Left ventricle myocardium inferior (tissue), 1 donor: ENCODE measurements around the gene OLIG3. TPM values are rescaled to one million over a fixed set of nuclear protein-coding genes. Genes with fewer than 3 reads are reported as not detected.

Experiments
- DNase-seq: peaks from one replicate; pipeline ENCODE4 v3.0.0-alpha.2; 2020
- H3K27ac ChIP-seq: fragments of 200-600 bp; replicated peaks from 2 replicates; pipeline ENCODE4 v1.8.0; 2021
- H3K27me3 ChIP-seq: fragments of 200-600 bp; 2 replicates; pipeline ENCODE4 v1.8.0; 2021; ENCODE audit warnings: low read depth
- H3K36me3 ChIP-seq: fragments of 200-600 bp; 2 replicates; pipeline ENCODE4 v1.8.0; 2021
- H3K4me1 ChIP-seq: fragments of 200-600 bp; 2 replicates; pipeline ENCODE4 v1.8.0; 2021
- H3K4me3 ChIP-seq: fragments of 200-600 bp; 2 replicates; pipeline ENCODE4 v1.8.0; 2021; ENCODE audit warnings: mild to moderate bottlenecking, moderate library complexity
- H3K9me3 ChIP-seq: fragments of 200-600 bp; replicated peaks from 2 replicates; pipeline ENCODE4 v1.8.0; 2021
- intact Hi-C: fragments of 100-400 bp; cut with micrococcal nuclease; formaldehyde crosslinking; loops from one replicate; pipeline ENCODE4 v1.11.0; 2022
- total RNA-seq: library from RNA; stranded (reverse); fragmentation: NEBNext Ultra II Directional; extraction: Animal tissue kit (Norgen Biotek cat#: 25700); gene quantifications from one replicate; pipeline ENCODE4 v1.2.1, GENCODE V29; 2021
- TF ChIP-seq, protein P1 (sequence below): fragments of 200-600 bp; IDR thresholded peaks from 2 replicates; pipeline ENCODE4 v1.8.0; 2021; ENCODE audit warnings: antibody characterized with exemption, mild to moderate bottlenecking, borderline replicate concordance
- donor health status: DM: no; HTN: yes; CAD: no; lungs with severe emphysema.

Gene OLIG3
- total RNA-seq, 1 donor from 2014 or later: not detected

DNA sequence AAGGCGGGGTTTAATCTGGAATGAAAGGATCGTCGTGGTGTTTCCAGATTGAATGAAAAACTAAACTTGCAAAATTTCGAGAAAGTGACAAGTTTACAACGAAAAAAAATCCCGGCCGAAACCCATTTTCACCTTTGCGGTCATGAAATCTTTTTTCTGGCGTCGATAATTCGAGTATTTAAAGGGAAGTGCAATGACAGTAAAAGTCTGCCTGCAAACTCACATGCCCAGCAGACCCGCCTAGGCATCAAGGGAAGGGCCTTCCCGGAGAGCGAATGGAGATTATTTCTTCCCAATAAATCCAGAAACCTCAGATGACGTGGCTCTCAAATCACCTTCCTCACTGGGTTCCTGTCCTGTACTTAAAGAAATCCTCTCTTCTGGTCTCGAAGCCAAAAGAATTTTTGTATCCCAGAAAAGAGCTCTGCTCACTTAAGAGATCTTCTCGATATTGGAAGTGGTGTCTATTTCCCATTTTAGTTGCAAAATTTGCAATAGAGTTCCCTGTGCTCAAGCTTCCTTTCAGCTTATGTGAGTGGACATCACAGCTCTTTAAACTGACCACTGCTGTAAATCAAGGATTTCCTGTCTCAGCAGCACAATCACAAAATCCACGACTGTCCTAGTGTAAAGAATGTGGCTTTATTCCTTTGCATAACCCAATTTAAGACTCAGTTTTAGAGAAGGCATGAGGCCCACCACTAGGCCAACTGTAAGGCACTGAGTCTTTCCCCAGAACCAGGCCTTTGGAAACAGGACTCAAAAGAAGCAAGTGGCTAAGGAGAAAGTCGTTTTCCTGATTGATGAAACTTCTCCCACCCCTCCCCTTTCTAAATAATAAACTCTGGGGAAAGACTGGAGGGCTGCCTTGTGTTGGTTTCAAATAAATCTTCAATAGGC, 3.9 kb downstream of the OLIG3 start:
- no peak for DNase-seq
- H3K27ac ChIP-seq: no peak overlapping the region
- no peaks in the 10 kb centered on the region for H3K9me3 ChIP-seq
- H3K36me3 ChIP-seq: no peaks in the 10 kb centered on the region
- TF ChIP-seq, protein P1, sequence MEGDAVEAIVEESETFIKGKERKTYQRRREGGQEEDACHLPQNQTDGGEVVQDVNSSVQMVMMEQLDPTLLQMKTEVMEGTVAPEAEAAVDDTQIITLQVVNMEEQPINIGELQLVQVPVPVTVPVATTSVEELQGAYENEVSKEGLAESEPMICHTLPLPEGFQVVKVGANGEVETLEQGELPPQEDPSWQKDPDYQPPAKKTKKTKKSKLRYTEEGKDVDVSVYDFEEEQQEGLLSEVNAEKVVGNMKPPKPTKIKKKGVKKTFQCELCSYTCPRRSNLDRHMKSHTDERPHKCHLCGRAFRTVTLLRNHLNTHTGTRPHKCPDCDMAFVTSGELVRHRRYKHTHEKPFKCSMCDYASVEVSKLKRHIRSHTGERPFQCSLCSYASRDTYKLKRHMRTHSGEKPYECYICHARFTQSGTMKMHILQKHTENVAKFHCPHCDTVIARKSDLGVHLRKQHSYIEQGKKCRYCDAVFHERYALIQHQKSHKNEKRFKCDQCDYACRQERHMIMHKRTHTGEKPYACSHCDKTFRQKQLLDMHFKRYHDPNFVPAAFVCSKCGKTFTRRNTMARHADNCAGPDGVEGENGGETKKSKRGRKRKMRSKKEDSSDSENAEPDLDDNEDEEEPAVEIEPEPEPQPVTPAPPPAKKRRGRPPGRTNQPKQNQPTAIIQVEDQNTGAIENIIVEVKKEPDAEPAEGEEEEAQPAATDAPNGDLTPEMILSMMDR: no peak
- peaks cover 41% of the 10 kb centered on the region for H3K4me1 ChIP-seq
- H3K27me3 ChIP-seq: peaks cover 100% of the 10 kb centered on the region
- H3K4me3 ChIP-seq: peak overlapping the region; percentile 15
- intact Hi-C loops: no loop called here

DNA sequence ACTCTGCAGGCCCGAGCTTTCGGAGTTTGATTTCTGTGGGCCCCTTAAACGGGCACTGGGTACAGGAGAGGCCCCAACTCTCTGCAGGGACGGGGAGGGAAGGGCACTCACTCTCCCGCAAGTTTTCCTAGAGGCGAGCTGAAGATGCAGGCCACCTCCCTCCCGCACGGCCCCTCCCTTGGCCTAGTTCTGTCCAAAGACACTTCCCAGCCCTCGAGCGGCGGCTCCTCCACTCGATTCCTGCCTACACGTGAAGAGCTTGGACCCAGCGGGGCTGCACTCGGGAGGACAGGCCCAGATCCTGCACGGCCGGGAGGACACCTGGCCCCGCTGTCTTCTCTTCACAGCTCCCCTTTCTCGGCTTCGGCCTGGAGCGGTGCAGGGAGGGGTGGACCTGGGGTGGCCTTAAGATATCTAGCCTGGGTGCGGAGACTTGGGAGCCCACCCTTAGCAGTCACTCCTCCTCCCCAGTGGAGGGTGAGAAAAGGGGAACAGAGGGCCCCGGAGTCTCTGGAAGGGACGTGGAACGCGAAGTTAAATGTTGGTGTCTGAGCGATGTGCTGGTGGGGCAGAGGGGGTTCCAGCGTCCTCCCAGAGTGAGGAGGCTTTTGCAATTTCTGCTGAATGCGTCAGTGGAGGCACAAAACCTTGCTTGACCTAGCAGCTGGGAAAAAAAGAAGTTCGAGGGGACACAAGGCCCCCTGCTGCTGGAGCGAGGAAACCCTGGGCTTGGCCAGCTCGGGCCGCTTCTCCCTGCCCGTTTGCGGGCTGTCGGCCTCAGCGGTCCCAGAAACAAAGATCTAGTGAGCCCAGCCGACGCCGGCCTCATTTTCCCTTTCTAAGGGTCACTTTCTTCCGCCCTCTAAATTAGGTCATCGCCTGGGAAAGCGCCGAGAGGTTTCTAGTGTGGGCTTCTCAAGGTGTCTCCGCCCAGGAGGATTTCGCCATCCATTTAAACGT, 4.9 kb downstream of the OLIG3 start:
- DNase-seq: no peak
- Histone ChIP-seq H3K27me3 (peaks cover 100% of the 10 kb centered on the region), H3K27ac (no peak overlapping the region), H3K36me3 (no peaks in the 10 kb centered on the region), H3K4me3 (peak overlapping the region; percentile 49), H3K9me3 (no peaks in the 10 kb centered on the region), H3K4me1 (peaks cover 34% of the 10 kb centered on the region)
- intact Hi-C loops: no loop called here
- TF ChIP-seq, protein P1: no peak

DNA sequence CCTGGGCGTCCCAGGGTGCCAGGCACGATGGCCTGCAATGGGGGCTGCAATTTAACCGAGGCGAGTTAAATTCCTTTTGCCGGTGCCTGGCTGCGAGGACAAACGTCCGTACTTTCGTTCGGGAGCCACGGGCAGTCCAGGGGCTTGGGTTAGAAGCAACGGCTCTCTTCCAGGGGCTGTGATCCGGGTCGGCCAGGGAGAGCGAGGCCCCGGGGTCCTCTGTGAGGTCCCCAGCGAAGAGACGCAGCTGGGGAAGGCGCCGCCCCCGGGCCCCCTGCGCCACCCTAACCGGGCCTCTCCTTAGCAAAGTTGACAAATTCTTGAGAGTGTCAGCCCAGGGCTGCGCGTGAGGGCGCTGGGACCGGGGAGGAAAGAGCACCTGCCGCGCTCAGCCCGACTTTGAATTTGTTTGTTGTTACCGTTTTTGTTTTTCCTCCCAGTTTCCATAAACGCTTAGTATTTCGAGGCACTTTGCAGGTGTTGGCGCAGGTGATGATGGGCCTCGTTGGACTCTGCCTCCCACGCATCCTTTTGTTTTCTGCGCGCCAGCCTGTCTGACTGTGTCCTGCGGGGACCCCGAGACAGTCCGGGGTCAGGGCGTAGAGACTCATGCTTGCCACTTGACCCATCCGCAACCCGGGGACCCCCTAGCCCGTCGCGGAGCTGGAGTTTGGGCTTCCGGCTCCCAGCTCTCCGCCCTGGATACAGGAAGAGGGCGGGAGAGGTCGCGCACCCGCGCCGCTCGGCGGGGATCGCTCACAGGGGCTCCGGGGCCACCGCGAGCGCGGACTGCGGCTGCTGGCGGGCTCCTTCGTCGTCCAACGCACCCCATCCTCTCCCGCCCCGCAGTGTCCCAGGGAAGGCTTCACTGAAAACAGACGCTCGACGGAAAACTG, 5.8 kb downstream of the OLIG3 start:
- H3K9me3 ChIP-seq: no peaks in the 10 kb centered on the region
- H3K36me3 ChIP-seq: no peaks in the 10 kb centered on the region
- peak overlapping the region; percentile 49 for H3K4me3 ChIP-seq
- H3K27me3 ChIP-seq: peaks cover 100% of the 10 kb centered on the region
- H3K27ac ChIP-seq: no peak overlapping the region
- TF ChIP-seq, protein P1: no peak
- DNase-seq: no peak
- peaks cover 26% of the 10 kb centered on the region for H3K4me1 ChIP-seq
- intact Hi-C loops: no loop called here

DNA sequence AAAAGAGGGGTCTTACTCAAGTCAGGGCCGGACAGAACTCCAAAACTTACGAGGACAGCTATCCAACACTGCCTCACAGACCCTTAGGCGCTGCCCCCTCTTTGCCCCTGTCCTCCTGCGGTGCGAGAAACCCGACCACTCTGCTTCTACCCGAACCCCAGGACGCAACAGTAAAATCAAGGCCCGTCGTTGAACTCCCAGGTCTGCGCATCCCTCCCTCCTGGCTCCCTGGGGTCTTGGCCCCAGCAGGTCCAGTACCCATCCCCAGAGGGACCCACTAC, 6.4 kb downstream of the OLIG3 start:
- Histone ChIP-seq H3K4me3 (no peak overlapping the region), H3K4me1 (peaks cover 20% of the 10 kb centered on the region), H3K27ac (no peak overlapping the region), H3K36me3 (no peaks in the 10 kb centered on the region), H3K27me3 (peaks cover 100% of the 10 kb centered on the region), H3K9me3 (peaks cover 5% of the 10 kb centered on the region)
- DNase-seq: no peak
- TF ChIP-seq, protein P1: no peak
- intact Hi-C loops: no loop called here
